GM12801 (cell line): Measurements from ENCODE around the gene RFPL1.

Experiments used
- TF ChIP-seq, protein P1 (sequence below): IDR thresholded peaks from one replicate; pipeline ENCODE4 v1.5.1; 2011; ENCODE audit warnings: control low read depth; ENCODE audit not compliant: insufficient read length; ENCODE audit errors: extremely low read depth

Gene RFPL1

GRCh38 chr22:29487426-29487986 lies 49.1 kb downstream of the RFPL1 start:
- TF ChIP-seq, protein P1, sequence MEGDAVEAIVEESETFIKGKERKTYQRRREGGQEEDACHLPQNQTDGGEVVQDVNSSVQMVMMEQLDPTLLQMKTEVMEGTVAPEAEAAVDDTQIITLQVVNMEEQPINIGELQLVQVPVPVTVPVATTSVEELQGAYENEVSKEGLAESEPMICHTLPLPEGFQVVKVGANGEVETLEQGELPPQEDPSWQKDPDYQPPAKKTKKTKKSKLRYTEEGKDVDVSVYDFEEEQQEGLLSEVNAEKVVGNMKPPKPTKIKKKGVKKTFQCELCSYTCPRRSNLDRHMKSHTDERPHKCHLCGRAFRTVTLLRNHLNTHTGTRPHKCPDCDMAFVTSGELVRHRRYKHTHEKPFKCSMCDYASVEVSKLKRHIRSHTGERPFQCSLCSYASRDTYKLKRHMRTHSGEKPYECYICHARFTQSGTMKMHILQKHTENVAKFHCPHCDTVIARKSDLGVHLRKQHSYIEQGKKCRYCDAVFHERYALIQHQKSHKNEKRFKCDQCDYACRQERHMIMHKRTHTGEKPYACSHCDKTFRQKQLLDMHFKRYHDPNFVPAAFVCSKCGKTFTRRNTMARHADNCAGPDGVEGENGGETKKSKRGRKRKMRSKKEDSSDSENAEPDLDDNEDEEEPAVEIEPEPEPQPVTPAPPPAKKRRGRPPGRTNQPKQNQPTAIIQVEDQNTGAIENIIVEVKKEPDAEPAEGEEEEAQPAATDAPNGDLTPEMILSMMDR, result no peak

- TF ChIP-seq, protein P1, result no peak
Measured at GRCh38 chr22:29491012-29491411, 52.6 kb downstream of the RFPL1 start.
